ENCODE results near the gene RPP25.

The RPP25 gene

GRCh38 chr15:74950078-74950908, 6.3 kb downstream of the RPP25 start (continued):
- peak; percentile 69 for TF ChIP-seq PATZ1 (tag by site-specific recombination; IDR thresholded peaks at IDR 0.05)
- TF ChIP-seq ZNF133 (tag by site-specific recombination; IDR thresholded peaks at IDR 0.05): no peak
- TF ChIP-seq ZNF391 (tag by site-specific recombination; IDR thresholded peaks at IDR 0.05; ENCODE audit: borderline replicate concordance, low read depth): peak; percentile 37; the same call in 1 of the 2 replicates
- TF ChIP-seq ZNF26 (tag by site-specific recombination; IDR thresholded peaks at IDR 0.05): no peak
- TF ChIP-seq ZNF704 (tag by site-specific recombination; IDR thresholded peaks at IDR 0.05): no peak
- TF ChIP-seq BCL6B (tag by site-specific recombination; IDR thresholded peaks at IDR 0.05): no peak
- no peak for TF ChIP-seq ZNF184 (tag by site-specific recombination; IDR thresholded peaks at IDR 0.05)
- TF ChIP-seq MZF1 (tag by site-specific recombination; IDR thresholded peaks at IDR 0.05; ENCODE audit: borderline replicate concordance): no peak
- no peak for TF ChIP-seq TCF7L2 (IDR thresholded peaks at IDR 0.05; ENCODE audit: borderline replicate concordance, low read depth, low read length)
- TF ChIP-seq SETDB1 (IDR thresholded peaks at IDR 0.05; ENCODE audit: insufficient read length, low read length): no peak
- no peak for TF ChIP-seq TSHZ1 (tag by site-specific recombination; IDR thresholded peaks at IDR 0.05; ENCODE audit: borderline replicate concordance)
- TF ChIP-seq ZNF544 (tag by site-specific recombination; IDR thresholded peaks at IDR 0.05): no peak
- TF ChIP-seq ZBTB17 (tag by site-specific recombination; IDR thresholded peaks at IDR 0.05): no peak; the same call in none of the 2 replicates
- no peak for TF ChIP-seq ZNF175 (tag by site-specific recombination; IDR thresholded peaks at IDR 0.05)
- TF ChIP-seq KLF1 (tag by site-specific recombination; IDR thresholded peaks at IDR 0.05): no peak
- no peak for TF ChIP-seq GLI4 (tag by site-specific recombination; IDR thresholded peaks at IDR 0.05)
- TF ChIP-seq ZNF138 (tag by site-specific recombination; IDR thresholded peaks at IDR 0.05; ENCODE audit: borderline replicate concordance): no peak
- no peak for TF ChIP-seq ZNF777 (tag by site-specific recombination; IDR thresholded peaks at IDR 0.05; ENCODE audit: borderline replicate concordance)
- no peak for TF ChIP-seq ELK4 (IDR thresholded peaks at IDR 0.05; ENCODE audit: borderline replicate concordance, low read depth, low read length)
- TF ChIP-seq ZNF366 (tag by site-specific recombination; conservative IDR thresholded peaks at IDR 0.05): peak; percentile 93
- peak; percentile 32; the same call in 1 of the 2 replicates for TF ChIP-seq SP7 (tag by site-specific recombination; IDR thresholded peaks at IDR 0.05)
- no peak for TF ChIP-seq ZNF112 (tag by site-specific recombination; IDR thresholded peaks at IDR 0.05)
- peak; percentile 68 for TF ChIP-seq ZNF513 (tag by site-specific recombination; IDR thresholded peaks at IDR 0.05)
- TF ChIP-seq ZNF416 (tag by site-specific recombination; IDR thresholded peaks at IDR 0.05): no peak
- TF ChIP-seq PRDM6 (tag by site-specific recombination; IDR thresholded peaks at IDR 0.05): no peak

Data from HEK293 (cell line).